ENCODE results near the gene PGK2.
"Not testable (repeated sequence)": the region's sequence is repeated elsewhere in the genome, so short reads cannot be mapped to it uniquely, and the experiment has no call there.

PGK2 gene

GRCh38 chr6:49787176-49787575 lies at the start of gene PGK2:
Gene PGK2 (minus strand): TSS chr6:49787285. CDS start chr6:49787187, 98 bp downstream.
- DNase-seq (ENCODE audit: low read depth in 4 of 4, low spot score in 1 of 4) = no peak

GRCh38 chr6:49835140-49835539 lies 48.1 kb upstream of the PGK2 start:
- DNase-seq (ENCODE audit: low read depth in 4 of 4, low spot score in 1 of 4) = no peak

GRCh38 chr6:49833386-49833785 lies 46.3 kb upstream of the PGK2 start:
- DNase-seq (ENCODE audit: low read depth in 4 of 4, low spot score in 1 of 4) = no peak

GRCh38 chr6:49826743-49827406 lies 39.8 kb upstream of the PGK2 start:
- DNase-seq (ENCODE audit: low read depth in 4 of 4, low spot score in 1 of 4) = no peak

- no peak for DNase-seq (ENCODE audit: low read depth in 4 of 4, low spot score in 1 of 4)
These were observed 28.1 kb upstream of the PGK2 start for GRCh38 chr6:49815166-49815565.

- DNase-seq (ENCODE audit: low read depth in 4 of 4, low spot score in 1 of 4) = no peak
These were observed 26.2 kb upstream of the PGK2 start for GRCh38 chr6:49813248-49813647.

- DNase-seq (ENCODE audit: low read depth in 4 of 4, low spot score in 1 of 4) = no peak
These were observed 19.1 kb upstream of the PGK2 start for GRCh38 chr6:49806145-49806544.

- no peak for DNase-seq (ENCODE audit: low read depth in 4 of 4, low spot score in 1 of 4)
These were observed 18.2 kb upstream of the PGK2 start for GRCh38 chr6:49805246-49805645.

GRCh38 chr6:49801525-49801924 lies 14.4 kb upstream of the PGK2 start:
- no peak for DNase-seq (ENCODE audit: low read depth in 4 of 4, low spot score in 1 of 4)

GRCh38 chr6:49799090-49799489 lies 12.0 kb upstream of the PGK2 start:
- DNase-seq (ENCODE audit: low read depth in 4 of 4, low spot score in 1 of 4) = no peak

- not testable (repeated sequence) for DNase-seq (ENCODE audit: low read depth in 4 of 4, low spot score in 1 of 4)
These were observed 9.9 kb upstream of the PGK2 start for GRCh38 chr6:49796842-49797455.

- no peak for DNase-seq (ENCODE audit: low read depth in 4 of 4, low spot score in 1 of 4)
These were observed 3.3 kb upstream of the PGK2 start for GRCh38 chr6:49790341-49790740.

GRCh38 chr6:49784272-49784671 lies 2.8 kb downstream of the PGK2 start:
- DNase-seq (ENCODE audit: low read depth in 4 of 4, low spot score in 1 of 4) = no peak

GRCh38 chr6:49782725-49783124 lies 4.4 kb downstream of the PGK2 start:
- DNase-seq (ENCODE audit: low read depth in 4 of 4, low spot score in 1 of 4) = no peak

GRCh38 chr6:49782293-49782692 lies 4.8 kb downstream of the PGK2 start:
- DNase-seq (ENCODE audit: low read depth in 4 of 4, low spot score in 1 of 4) = no peak

GRCh38 chr6:49776444-49776843 lies 10.6 kb downstream of the PGK2 start:
- no peak for DNase-seq (ENCODE audit: low read depth in 4 of 4, low spot score in 1 of 4)

GRCh38 chr6:49775043-49775442 lies 12.0 kb downstream of the PGK2 start:
- DNase-seq (ENCODE audit: low read depth in 4 of 4, low spot score in 1 of 4) = no peak

GRCh38 chr6:49772285-49772684 lies 14.8 kb downstream of the PGK2 start:
- no peak for DNase-seq (ENCODE audit: low read depth in 4 of 4, low spot score in 1 of 4)

- DNase-seq (ENCODE audit: low read depth in 4 of 4, low spot score in 1 of 4) = no peak
These were observed 20.3 kb downstream of the PGK2 start for GRCh38 chr6:49766762-49767161.

GRCh38 chr6:49764571-49765236 lies 22.4 kb downstream of the PGK2 start:
- DNase-seq (ENCODE audit: low read depth in 4 of 4, low spot score in 1 of 4) = no peak

GRCh38 chr6:49744259-49744658 lies 42.8 kb downstream of the PGK2 start, which contains the start of gene CRISP3:
Gene CRISP3 (minus strand): TSS chr6:49744388. CDS start chr6:49744367, 21 bp downstream.
- no peak for DNase-seq (ENCODE audit: low read depth in 4 of 4, low spot score in 1 of 4)

- DNase-seq (ENCODE audit: low read depth in 4 of 4, low spot score in 1 of 4) = no peak
These were observed 43.7 kb downstream of the PGK2 start for GRCh38 chr6:49743429-49743828.

All from stimulated activated CD4-positive, alpha-beta T cell treated with anti-CD3 and anti-CD28 coated beads, Interleukin-1b, Interleukin-23, amount 100 ng/mL, for 24 hours (primary cell).